RCC 7860 (cell line): Measurements from ENCODE around the gene KIAA0930.
"Not testable (repeated sequence)": the region's sequence is repeated elsewhere in the genome, so short reads cannot be mapped to it uniquely, and the experiment has no call there.

Experiments used
- DNase-seq: peaks from one replicate; pipeline ENCODE4 v3.0.0-alpha.2; 2015; ENCODE audit warnings: low spot score
- FAIRE-seq: peaks from 2 replicates; lab custom pipeline; 2012; peaks lifted over from hg19 to GRCh38; lab: Jason Lieb, UNC

KIAA0930 gene

GRCh38 chr22:45240810-45241631 lies at the start of gene KIAA0930:
TSS of gene KIAA0930 (minus strand) at chr22:45240894. CDS start at chr22:45240703, 191 bp downstream.
- peak; percentile 25 for DNase-seq
- FAIRE-seq: no peak

- DNase-seq (no peak), FAIRE-seq (no peak)
Measured at GRCh38 chr22:45286854-45287551, 46.3 kb upstream of the KIAA0930 start.

DNA sequence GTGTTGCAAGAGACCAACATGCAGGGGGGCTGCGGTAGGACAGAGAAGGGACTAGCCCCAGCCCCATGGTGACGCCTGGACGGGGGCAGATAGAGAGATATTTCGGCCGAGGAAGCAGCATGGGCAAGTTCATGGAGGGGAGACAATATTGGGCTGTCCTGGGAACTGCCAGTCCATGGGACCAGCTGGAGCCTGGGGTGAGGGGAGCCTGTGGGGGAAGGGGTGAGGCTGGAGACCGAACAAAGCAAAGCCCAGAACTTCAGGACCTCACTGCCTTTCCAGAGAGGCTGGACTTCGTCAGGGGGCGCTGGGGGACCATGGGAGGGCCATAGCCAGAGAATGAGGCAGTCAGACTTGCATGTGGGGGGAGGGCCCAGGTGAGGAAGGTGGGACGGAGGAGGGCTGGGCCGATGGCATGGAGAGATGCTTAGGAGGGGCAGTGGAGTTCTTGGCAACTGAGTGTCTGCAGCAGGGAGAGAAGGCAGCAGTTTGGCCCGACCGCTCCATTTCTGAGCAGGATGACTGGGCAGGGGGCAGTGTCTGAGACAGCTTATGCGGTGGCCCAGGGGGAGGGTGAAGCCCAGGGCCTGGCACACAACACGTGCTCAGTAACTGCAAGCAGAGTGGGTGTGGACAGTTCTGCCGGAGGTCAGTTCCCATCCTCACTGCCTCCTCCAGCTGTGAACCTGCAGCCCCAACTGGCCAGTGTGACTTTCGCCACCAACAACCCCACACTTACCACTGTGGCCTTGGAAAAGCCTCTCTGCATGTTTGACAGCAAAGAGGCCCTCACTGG lies 44.8 kb upstream of the KIAA0930 start:
- no peak for DNase-seq
- no peak for FAIRE-seq

DNA sequence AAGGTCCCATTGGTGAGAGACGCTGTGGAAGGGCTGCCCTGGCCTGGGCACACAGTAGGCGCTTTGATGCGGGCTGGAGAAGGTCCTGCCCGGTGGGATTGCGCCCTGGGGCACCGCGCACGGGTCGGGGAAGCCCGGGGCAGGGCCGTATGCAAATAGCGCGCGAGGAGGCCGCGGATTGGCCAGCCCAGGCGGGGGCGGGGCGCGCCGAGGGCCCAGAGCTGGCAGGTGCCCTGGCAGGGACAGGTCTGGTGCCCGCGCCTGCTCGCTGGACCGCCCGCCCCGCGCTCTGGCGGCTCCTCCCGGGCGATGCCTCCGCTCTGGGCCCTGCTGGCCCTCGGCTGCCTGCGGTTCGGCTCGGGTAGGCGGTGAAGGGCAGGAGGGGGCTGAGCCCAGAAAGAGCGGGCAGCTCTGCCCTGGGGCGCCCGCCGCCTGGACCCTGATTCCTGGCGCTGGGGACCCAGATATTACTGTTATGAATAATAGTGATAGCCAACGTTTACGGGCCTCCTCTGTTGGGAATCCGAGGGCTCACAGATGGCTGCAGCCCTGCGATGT lies 44.1 kb upstream of the KIAA0930 start, which contains the start of gene UPK3A:
TSS of gene UPK3A (plus strand) at position 245 of the 558 bp plus-strand sequence. CDS start at position 310, 65 bp downstream.
- FAIRE-seq: no peak
- DNase-seq: no peak

DNA sequence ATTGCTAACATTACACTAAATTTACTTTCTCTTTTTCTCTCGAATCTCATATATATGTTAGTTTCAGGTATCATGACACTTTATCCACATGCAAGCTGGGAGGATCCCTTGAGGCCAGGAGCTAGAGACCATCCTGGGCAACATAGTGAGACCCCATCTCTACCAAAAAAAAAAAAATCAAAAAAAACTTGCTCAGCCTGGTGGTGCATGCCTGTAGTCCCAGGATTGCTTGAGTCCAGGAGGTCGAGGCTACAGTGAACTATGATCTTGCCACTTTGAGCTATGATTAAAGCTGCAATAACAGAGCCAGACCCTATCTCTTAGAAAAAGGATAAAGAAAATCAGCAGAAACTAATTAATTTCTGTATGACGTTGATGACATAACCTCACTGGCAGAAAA lies 40.3 kb upstream of the KIAA0930 start:
- FAIRE-seq: no peak
- DNase-seq: no peak

GRCh38 chr22:45280587-45280980 lies 39.9 kb upstream of the KIAA0930 start:
- no peak for DNase-seq
- no peak for FAIRE-seq

- no peak for FAIRE-seq
Measured at GRCh38 chr22:45278125-45278524, 37.4 kb upstream of the KIAA0930 start.

DNA sequence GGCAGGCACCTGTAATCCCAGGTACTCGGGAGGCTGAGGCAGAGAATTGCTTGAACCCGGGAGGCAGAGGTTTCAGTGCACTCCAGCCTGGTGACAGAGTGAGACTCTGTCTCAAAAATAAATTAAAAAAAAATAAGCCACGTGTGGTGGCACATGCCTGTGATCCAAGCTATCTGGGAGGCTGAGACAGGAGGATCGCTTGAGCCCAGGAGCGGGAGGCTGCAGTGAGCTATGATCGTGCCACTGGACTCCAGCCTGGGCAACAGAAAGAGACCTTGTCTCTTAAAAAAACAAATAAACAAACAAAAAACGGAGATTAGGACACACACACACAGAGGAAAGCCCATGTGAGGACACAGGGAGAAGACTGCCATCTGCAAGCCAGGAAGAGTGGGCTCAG lies 37.0 kb upstream of the KIAA0930 start:
- not testable (repeated sequence) for FAIRE-seq, DNase-seq

More at GRCh38 chr22:45278125-45278524, 37.4 kb upstream of the KIAA0930 start:
- no peak for DNase-seq

GRCh38 chr22:45276507-45277105 lies 35.9 kb upstream of the KIAA0930 start:
- DNase-seq (no peak), FAIRE-seq (no peak)

GRCh38 chr22:45273452-45274075 lies 32.9 kb upstream of the KIAA0930 start:
- FAIRE-seq: no peak
- no peak for DNase-seq

GRCh38 chr22:45272498-45272897 lies 31.8 kb upstream of the KIAA0930 start:
- FAIRE-seq (no peak), DNase-seq (no peak)

- FAIRE-seq (no peak), DNase-seq (no peak)
Measured at GRCh38 chr22:45271667-45272201, 31.0 kb upstream of the KIAA0930 start.

- FAIRE-seq (no peak), DNase-seq (no peak)
Measured at GRCh38 chr22:45270095-45271020, 29.7 kb upstream of the KIAA0930 start.

GRCh38 chr22:45268958-45269844 lies 28.5 kb upstream of the KIAA0930 start:
- peak; percentile 42 for DNase-seq
- no peak for FAIRE-seq

- no peak for DNase-seq
- FAIRE-seq: no peak
Measured at GRCh38 chr22:45268167-45268957, 27.7 kb upstream of the KIAA0930 start.

DNA sequence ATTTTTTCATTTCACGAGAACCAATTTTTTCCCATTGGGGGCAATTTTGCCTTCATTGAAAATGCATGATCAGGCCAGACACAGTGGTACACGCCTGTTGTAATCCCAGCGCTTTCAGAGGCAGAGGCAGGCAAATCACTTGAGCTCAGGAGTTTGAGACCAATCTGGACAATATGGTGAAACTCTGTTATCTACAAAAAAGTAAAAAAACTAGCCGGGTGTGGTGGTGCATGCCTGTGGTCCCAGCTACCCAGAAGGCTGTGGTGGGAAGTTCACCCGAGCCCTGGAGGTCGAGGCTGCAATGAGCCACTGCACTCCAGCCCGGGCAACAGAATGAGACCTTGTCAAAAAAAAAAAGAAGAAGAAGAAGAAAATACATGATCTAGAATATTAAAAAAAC lies 24.8 kb upstream of the KIAA0930 start:
- FAIRE-seq: no peak
- DNase-seq: no peak
